ENCODE results near the gene MAOB.
"Not testable (repeated sequence)": the region's sequence is repeated elsewhere in the genome, so short reads cannot be mapped to it uniquely, and the experiment has no call there.

The MAOB gene

DNA sequence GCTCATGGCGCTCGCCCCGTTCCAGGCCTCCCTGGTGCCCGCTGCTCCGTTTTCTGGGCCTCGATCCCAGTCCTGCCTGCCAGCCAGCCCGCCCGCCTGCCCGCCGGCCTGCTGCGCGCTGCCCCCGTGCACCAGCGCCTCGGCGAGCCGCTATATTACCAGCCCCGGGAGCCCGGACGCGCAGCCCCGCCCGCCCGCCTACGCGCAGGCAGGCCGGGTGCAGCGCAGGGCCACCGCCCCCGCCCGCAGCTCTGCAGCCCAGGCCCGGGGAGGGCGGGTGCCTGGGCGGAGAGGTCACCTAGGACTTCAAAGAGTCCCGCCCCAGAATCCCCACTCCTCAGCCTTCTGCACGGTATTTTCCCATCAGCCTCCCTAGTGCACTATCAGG lies at the start of gene MAOB:
TSS of gene MAOB (minus strand) at position 157 of the 388 bp plus-strand sequence. CDS start at position 6, 151 bp downstream.
- POLR2A ChIA-PET (ENCODE audit: low non-redundant PET): no interaction called here

DNA sequence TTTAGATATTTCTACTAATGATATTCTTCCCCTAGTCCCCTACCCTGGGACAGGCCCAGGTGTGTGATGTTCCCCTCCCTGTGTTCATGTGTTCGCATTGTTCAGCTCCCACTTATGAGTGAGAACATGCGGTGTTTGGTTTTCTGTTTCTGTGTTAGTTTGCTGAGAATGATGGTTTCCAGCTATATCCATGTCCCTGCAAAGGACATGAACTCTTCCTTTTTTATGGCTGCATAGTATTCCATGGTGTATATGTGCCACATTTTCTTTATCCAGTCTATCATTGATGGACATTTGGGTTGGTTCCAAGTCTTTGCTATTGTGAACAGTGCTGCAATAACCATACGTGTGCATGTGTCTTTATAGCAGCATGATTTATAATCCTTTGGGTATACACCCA lies 39.8 kb upstream of the MAOB start:
- POLR2A ChIA-PET (ENCODE audit: low non-redundant PET); H3K27ac ChIP-seq; DNase-seq (ENCODE audit: low spot score); CTCF ChIA-PET: not testable (repeated sequence)

More for the DNA sequence above, at the start of gene MAOB:
- DNase-seq (ENCODE audit: low spot score): peak; percentile 26
- no peak within 1 kb of the TSS for H3K27ac ChIP-seq
- TF ChIP-seq, protein P1, sequence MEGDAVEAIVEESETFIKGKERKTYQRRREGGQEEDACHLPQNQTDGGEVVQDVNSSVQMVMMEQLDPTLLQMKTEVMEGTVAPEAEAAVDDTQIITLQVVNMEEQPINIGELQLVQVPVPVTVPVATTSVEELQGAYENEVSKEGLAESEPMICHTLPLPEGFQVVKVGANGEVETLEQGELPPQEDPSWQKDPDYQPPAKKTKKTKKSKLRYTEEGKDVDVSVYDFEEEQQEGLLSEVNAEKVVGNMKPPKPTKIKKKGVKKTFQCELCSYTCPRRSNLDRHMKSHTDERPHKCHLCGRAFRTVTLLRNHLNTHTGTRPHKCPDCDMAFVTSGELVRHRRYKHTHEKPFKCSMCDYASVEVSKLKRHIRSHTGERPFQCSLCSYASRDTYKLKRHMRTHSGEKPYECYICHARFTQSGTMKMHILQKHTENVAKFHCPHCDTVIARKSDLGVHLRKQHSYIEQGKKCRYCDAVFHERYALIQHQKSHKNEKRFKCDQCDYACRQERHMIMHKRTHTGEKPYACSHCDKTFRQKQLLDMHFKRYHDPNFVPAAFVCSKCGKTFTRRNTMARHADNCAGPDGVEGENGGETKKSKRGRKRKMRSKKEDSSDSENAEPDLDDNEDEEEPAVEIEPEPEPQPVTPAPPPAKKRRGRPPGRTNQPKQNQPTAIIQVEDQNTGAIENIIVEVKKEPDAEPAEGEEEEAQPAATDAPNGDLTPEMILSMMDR (conservative IDR thresholded peaks at IDR 0.05; ENCODE audit: low read depth): no peak
- CTCF ChIA-PET: no interaction called here

DNA sequence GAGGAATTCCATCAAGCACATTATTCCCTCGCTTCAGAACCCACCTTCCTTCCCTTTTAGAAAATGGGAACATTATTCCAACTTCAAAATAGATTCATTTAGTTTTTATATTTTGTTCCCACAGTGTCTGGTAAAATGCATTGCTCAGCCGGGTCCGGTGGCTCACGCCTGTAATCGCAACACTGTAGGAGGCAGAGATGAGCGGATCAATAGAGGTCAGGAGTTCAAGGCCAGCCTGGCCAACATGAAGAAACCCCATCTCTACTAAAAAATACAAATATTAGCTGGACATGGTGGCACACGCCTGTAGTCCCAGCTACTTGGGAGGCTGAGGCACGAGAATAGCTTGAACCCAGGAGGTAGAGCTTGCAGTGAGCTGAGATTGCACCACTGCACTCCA lies 28.5 kb upstream of the MAOB start:
- H3K27ac ChIP-seq; POLR2A ChIA-PET (ENCODE audit: low non-redundant PET); DNase-seq (ENCODE audit: low spot score); CTCF ChIA-PET: not testable (repeated sequence)

DNA sequence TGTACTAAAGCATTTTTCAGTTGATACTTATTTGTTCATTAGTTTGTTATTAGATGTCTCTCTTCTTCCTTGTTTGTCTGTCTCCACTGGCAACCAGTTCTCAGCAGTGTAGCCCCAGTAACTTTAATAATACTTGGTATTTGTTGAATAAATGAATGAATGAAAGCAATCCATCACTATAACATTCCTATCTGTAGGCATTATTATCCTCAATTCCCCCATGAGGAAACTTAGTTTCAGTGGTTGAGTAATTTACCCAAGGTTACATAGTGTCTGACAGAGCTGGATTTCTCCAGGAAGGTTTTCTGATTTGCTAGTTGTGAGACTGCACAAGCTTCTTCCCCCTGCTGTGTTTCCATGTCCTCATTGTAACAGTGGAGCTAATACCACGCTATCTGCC lies 27.8 kb upstream of the MAOB start:
- ChIA-PET CTCF (interaction anchor here (0.6 kb wide), 1 partner anchor 1191 kb away, joined by 5 read pairs; no protein-coding TSS in a partner anchor), POLR2A (ENCODE audit: low non-redundant PET) (no interaction called here)
- no peak for DNase-seq (ENCODE audit: low spot score)
- TF ChIP-seq, protein P1 (conservative IDR thresholded peaks at IDR 0.05; ENCODE audit: low read depth): no peak
- no peak overlapping the region for H3K27ac ChIP-seq

DNA sequence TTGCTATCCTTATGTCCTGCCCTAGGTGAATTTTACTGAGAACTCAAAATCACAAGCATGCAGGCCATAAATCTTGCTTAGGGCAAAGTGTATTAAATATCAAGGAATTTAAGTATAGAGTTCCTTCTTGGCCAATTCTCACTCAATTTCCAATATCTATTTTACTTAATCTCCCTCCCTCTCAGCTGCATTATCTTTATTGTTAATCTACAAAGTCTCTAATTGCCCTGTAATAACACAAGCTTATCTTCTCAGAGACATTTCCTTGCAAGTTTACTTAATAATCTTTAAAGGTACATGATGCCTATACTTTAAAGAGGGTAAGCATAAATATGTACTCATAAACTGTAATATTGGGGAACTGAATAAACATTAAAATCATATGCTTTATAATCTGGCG lies 26.9 kb upstream of the MAOB start:
- DNase-seq (ENCODE audit: low spot score): no peak
- TF ChIP-seq, protein P1 (conservative IDR thresholded peaks at IDR 0.05; ENCODE audit: low read depth): no peak
- no peak overlapping the region for H3K27ac ChIP-seq
- POLR2A ChIA-PET (ENCODE audit: low non-redundant PET): no interaction called here
- CTCF ChIA-PET: interaction anchor here (0.6 kb wide), 1 partner anchor 1191 kb away, joined by 5 read pairs; no protein-coding TSS in a partner anchor

DNA sequence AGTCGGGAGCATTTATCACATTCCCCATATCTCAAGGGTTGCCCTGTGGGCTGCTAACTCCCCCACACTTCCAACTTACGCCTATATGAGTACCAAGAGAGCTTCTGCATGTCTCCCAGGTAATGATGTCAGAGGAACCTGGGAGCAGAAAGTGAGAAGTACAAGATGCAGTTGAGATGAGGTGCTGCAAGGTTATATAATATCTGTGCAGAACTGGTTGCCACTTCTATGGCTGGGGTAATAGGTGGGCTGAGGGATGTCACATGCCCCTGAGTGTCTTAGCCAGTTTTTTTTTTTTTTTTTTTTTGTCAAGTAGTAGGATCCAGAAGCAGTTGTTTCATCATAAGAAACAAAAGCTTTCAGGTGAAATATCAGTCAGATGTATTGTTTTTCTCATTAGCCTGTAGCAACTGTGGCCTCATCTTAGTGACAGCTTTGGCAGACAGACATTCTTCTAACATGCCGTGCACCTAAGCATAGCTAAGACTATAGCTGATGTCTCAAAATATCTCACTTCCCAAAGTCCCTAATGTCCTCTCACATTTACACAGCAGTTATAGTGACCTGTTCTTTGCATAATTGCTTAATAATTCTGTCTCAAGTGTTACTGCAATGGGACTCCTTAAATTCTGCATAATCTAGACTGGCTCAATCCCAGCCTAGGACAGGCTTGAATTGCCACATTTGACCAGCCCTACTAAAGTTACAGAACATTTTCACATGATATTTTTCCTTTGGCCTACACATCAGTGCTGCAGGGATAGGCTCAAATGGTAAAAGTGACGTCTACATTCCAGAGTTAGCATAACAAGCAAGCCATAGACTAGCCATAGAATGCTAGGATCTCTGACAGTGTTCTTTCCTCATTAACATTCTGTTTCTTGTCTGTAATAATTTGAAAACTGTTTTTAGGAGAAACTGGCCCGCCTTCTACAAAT lies 17.9 kb upstream of the MAOB start:
- H3K27ac ChIP-seq: no peak overlapping the region
- POLR2A ChIA-PET (ENCODE audit: low non-redundant PET): interaction anchor here (0.6 kb wide), 1 partner anchor 13 kb away, joined by 7 read pairs; no protein-coding TSS in a partner anchor
- CTCF ChIA-PET: no interaction called here
- TF ChIP-seq, protein P1 (conservative IDR thresholded peaks at IDR 0.05; ENCODE audit: low read depth): no peak
- DNase-seq (ENCODE audit: low spot score): no peak

DNA sequence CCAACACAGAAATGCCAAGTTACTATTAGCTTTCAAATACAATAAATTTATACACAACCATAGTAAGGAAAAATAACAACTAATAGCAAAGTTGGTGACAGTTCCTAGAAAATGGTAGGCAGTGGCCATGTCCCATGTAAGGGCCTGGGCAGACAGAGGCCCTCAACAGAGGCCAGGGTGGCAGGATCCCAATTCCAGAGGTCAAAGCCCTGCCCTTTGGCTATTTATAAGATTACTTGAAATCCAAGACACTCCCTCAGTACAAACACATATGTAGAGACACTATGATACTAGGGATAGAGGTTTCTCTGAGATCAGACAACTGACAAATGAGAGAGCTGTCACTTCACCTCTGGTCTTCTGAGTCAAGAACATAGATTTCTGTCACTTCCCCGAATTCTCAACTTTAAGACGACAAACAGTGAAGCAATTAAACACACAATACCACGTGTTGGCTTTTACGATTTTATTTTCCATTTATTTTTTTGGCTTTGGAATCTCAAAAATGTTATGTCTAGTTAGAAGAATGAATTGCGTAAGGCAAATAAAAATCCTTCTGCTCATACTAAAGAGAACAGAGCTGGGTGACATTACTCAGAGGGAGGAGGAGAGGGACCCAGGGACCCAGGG lies 16.3 kb upstream of the MAOB start:
- ChIA-PET CTCF (no interaction called here), POLR2A (ENCODE audit: low non-redundant PET) (no interaction called here)
- DNase-seq (ENCODE audit: low spot score): no peak
- no peak overlapping the region for H3K27ac ChIP-seq
- TF ChIP-seq, protein P1 (conservative IDR thresholded peaks at IDR 0.05; ENCODE audit: low read depth): no peak

All from RWPE1 (cell line).